Left lung (tissue), 10 donors: ENCODE measurements around the gene BMP5. TPM values are rescaled to one million over a fixed set of nuclear protein-coding genes. Genes with fewer than 3 reads are reported as not detected.

Experiments
- ATAC-seq: fragments of 200-7000 bp; cut with Tn5 transposase; one replicate; pipeline ENCODE4 v1.9.1; 2020; ENCODE audit warnings: moderate library complexity
- DNase-seq, 4 donors: peaks; one replicate each; pipeline ENCODE4 v3.0.0-alpha.2; 2013 to 2020
- H3K27ac ChIP-seq, 2 donors: fragments of 200-600 bp; sonication (generic) in 1 of 2; one replicate each; pipeline versions ENCODE4 v1.5.0 to v1.8.0; 2020 to 2021
- H3K27me3 ChIP-seq, 2 donors: fragments of 200-600 bp; sonication (generic) in 1 of 2; one replicate each; pipeline versions ENCODE4 v1.5.0 to v1.8.0; 2020 to 2021
- H3K36me3 ChIP-seq, 2 donors: fragments of 200-600 bp; sonication (generic) in 1 of 2; one replicate each; pipeline versions ENCODE4 v1.5.0 to v1.8.0; 2020 to 2021
- H3K4me1 ChIP-seq, 2 donors: fragments of 200-600 bp; one replicate each; pipeline ENCODE4 v1.8.0; 2021
- H3K4me3 ChIP-seq, 2 donors: fragments of 200-600 bp; sonication (generic) in 1 of 2; one replicate each; pipeline versions ENCODE4 v1.5.0 to v1.8.0; 2020 to 2021; ENCODE audit warnings: mild to moderate bottlenecking in 1 of 2
- H3K9me3 ChIP-seq, 2 donors: fragments of 200-600 bp; sonication (generic) in 1 of 2; one replicate each; pipeline versions ENCODE4 v1.5.0 to v1.8.0; 2020 to 2021
- intact Hi-C, 2 donors: fragments of 100-400 bp; cut with DNase I; formaldehyde crosslinking; loops; one replicate each; pipeline versions ENCODE4 v1.11.2 to v1.14.2; 2022
- polyA plus RNA-seq, 6 donors: library from polyadenylated mRNA; unstranded; fragments of 120-200 nt; gene quantifications; one replicate each; pipeline ENCODE4 v1.2.1, GENCODE V29; 2013; ENCODE audit not compliant: insufficient read length in 6 of 6
- total RNA-seq, 2 donors: library from RNA; stranded (reverse); fragmentation: NEBNext Ultra II Directional; extraction: Animal tissue kit (Norgen Biotek cat#: 25700); gene quantifications; one replicate each; pipeline ENCODE4 v1.2.1, GENCODE V29; 2021
- TF ChIP-seq, protein P1 (sequence below), 2 donors: fragments of 200-600 bp; sonication (generic) in 1 of 2; IDR thresholded peaks; one replicate each; pipeline versions ENCODE4 v1.5.0 to v1.8.0; 2021; ENCODE audit warnings: antibody characterized with exemption in 2 of 2
- donor health status: DM: no; HTN: yes; CAD: no.
- donor health status: DM: no; HTN: no; CAD: no.

BMP5 gene
- total and polyA plus RNA-seq, 8 donors: 12.7 to 88.6 (median 74.2) TPM

- ATAC-seq: no peak
- DNase-seq: no peak
- H3K4me1 ChIP-seq: no peaks in the 10 kb centered on the region
- H3K36me3 ChIP-seq: no peaks in the 10 kb centered on the region
- H3K9me3 ChIP-seq: peaks cover 0 to 12% of the 10 kb centered on the region in 2 donors
- H3K4me3 ChIP-seq: no peak overlapping the region
- TF ChIP-seq, protein P1, sequence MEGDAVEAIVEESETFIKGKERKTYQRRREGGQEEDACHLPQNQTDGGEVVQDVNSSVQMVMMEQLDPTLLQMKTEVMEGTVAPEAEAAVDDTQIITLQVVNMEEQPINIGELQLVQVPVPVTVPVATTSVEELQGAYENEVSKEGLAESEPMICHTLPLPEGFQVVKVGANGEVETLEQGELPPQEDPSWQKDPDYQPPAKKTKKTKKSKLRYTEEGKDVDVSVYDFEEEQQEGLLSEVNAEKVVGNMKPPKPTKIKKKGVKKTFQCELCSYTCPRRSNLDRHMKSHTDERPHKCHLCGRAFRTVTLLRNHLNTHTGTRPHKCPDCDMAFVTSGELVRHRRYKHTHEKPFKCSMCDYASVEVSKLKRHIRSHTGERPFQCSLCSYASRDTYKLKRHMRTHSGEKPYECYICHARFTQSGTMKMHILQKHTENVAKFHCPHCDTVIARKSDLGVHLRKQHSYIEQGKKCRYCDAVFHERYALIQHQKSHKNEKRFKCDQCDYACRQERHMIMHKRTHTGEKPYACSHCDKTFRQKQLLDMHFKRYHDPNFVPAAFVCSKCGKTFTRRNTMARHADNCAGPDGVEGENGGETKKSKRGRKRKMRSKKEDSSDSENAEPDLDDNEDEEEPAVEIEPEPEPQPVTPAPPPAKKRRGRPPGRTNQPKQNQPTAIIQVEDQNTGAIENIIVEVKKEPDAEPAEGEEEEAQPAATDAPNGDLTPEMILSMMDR (IDR thresholded peaks at IDR 0.05): no peak
- H3K27ac ChIP-seq: no peak overlapping the region
- no peaks in the 10 kb centered on the region for H3K27me3 ChIP-seq
- intact Hi-C loops: no loop called here
Measured at GRCh38 chr6:55734256-55734655, 141.1 kb downstream of the BMP5 start.

GRCh38 chr6:55729665-55730064, 145.7 kb downstream of the BMP5 start:
- no peak overlapping the region for H3K27ac ChIP-seq
- TF ChIP-seq, protein P1 (IDR thresholded peaks at IDR 0.05): no peak
- no peaks in the 10 kb centered on the region for H3K27me3 ChIP-seq
- H3K9me3 ChIP-seq: peaks cover 0 to 2% of the 10 kb centered on the region in 2 donors
- no peaks in the 10 kb centered on the region for H3K4me1 ChIP-seq
- H3K36me3 ChIP-seq: no peaks in the 10 kb centered on the region
- peak; percentile 51 for ATAC-seq
- H3K4me3 ChIP-seq: no peak overlapping the region
- intact Hi-C loops: no loop called here
- DNase-seq: no peak

DNA sequence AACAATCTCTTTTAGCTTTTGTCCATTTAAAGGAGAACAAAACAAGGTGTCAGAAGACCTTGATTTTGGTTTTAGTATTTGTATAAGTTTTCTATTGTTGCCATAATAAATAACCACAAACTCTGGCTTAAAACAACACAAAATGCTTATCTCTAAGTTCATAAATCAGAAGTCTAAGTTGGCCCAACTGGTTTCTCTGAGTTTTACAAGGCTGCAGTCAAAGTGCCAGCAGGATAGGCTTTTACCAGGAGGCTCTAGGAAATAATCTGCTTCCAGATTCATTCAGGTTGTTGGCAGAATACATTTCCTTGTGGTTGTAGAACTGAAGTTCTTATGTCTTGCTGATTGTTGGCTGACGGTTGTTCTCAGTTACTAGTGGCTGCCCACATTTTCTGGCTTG, 149.2 kb downstream of the BMP5 start:
- TF ChIP-seq, protein P1 (IDR thresholded peaks at IDR 0.05): no peak
- Histone ChIP-seq H3K4me3 (no peak overlapping the region), H3K9me3 (no peaks in the 10 kb centered on the region), H3K36me3 (no peaks in the 10 kb centered on the region), H3K4me1 (no peaks in the 10 kb centered on the region), H3K27ac (no peak overlapping the region), H3K27me3 (no peaks in the 10 kb centered on the region)
- DNase-seq (no peak), ATAC-seq (peak; percentile 19)
- intact Hi-C loops: no loop called here

- Histone ChIP-seq H3K27ac (no peak overlapping the region), H3K4me3 (no peak overlapping the region), H3K9me3 (peaks cover 0 to 4% of the 10 kb centered on the region in 2 donors), H3K4me1 (no peaks in the 10 kb centered on the region), H3K27me3 (no peaks in the 10 kb centered on the region), H3K36me3 (no peaks in the 10 kb centered on the region)
- ATAC-seq (no peak), DNase-seq (no peak)
- intact Hi-C loops: no loop called here
- TF ChIP-seq, protein P1 (IDR thresholded peaks at IDR 0.05): no peak
Measured at GRCh38 chr6:55714831-55715230, 160.6 kb downstream of the BMP5 start.

DNA sequence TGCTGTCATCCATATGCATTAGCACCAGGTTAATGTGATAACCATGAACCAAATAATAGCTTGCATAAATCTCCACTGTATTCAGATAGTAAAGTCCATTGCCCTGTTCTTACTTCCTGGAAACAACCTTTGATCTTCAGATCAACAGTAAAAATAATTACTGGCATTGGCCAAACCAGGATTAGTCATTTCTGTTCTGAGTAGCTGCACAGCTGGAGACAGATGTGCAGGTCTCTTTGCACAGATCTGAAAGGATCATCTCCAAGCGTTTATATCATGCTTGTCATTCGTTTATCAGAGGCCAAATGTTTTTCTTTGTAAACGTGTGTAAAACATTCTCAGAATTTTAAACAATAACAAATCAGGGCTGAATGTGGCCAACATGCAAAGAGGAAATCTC, 162.0 kb downstream of the BMP5 start:
- H3K4me3 ChIP-seq: no peak overlapping the region
- peak; percentile 40 for ATAC-seq
- DNase-seq: peak in 2 of 4 donors; percentile 60 to 84

More for the DNA sequence above, 162.0 kb downstream of the BMP5 start:
- TF ChIP-seq, protein P1 (IDR thresholded peaks at IDR 0.05): no peak
- Histone ChIP-seq H3K27me3 (no peaks in the 10 kb centered on the region), H3K36me3 (no peaks in the 10 kb centered on the region), H3K27ac (no peak overlapping the region), H3K4me1 (no peaks in the 10 kb centered on the region), H3K9me3 (peaks cover 0 to 4% of the 10 kb centered on the region in 2 donors)
- intact Hi-C loops: no loop called here
